GM12878 (cell line): ENCODE measurements around the gene GTF2A1. TPM values are rescaled to one million over a fixed set of nuclear protein-coding genes. Genes with fewer than 3 reads are reported as not detected.

ENCODE experiments used
- ATF7 ChIP-seq: fragments of 450-650 bp; IDR thresholded peaks from 2 replicates; pipeline ENCODE4 v1.6.1; 2016; ENCODE audit warnings: low read depth, mild to moderate bottlenecking
- CHD2 ChIP-seq: IDR thresholded peaks from 2 replicates; pipeline ENCODE4 v1.6.1; 2011; ENCODE audit warnings: low read depth, low read length, improper control_type of control experiment, borderline replicate concordance
- CHD4 ChIP-seq: fragments of 200-600 bp; sonication (generic); IDR thresholded peaks from 2 replicates; pipeline ENCODE4 v1.6.1; 2016; ENCODE audit warnings: mild to moderate bottlenecking
- CREM ChIP-seq: IDR thresholded peaks from 2 replicates; pipeline ENCODE4 v1.6.1; 2014; ENCODE audit warnings: antibody characterized with exemption, low read depth
- FOS ChIP-seq: IDR thresholded peaks from 3 replicates; pipeline ENCODE4 v1.6.1; 2011; ENCODE audit warnings: borderline replicate concordance; ENCODE audit not compliant: insufficient read length; ENCODE audit errors: extremely low read depth
- HDAC2 ChIP-seq: fragments of 200-600 bp; sonication (generic); IDR thresholded peaks from 2 replicates; pipeline ENCODE4 v1.6.1; 2017
- JUND ChIP-seq: IDR thresholded peaks from 2 replicates; pipeline ENCODE4 v1.6.1; 2012; ENCODE audit warnings: low read depth, mild to moderate bottlenecking, low read length, improper control_type of control experiment, moderate library complexity
- MTA2 ChIP-seq: fragments of 450-650 bp; IDR thresholded peaks from 2 replicates; pipeline ENCODE4 v1.6.1; 2016; ENCODE audit warnings: low read depth, mild to moderate bottlenecking, moderate library complexity
- NFYB ChIP-seq: IDR thresholded peaks from 2 replicates; pipeline ENCODE4 v1.6.1; 2011; ENCODE audit warnings: low read depth, mild to moderate bottlenecking, low read length, improper control_type of control experiment, moderate library complexity; ENCODE audit not compliant: insufficient read depth
- RELA ChIP-seq: fragments of 450-650 bp; IDR thresholded peaks from 2 replicates; pipeline ENCODE4 v1.8.0; 2014; ENCODE audit warnings: borderline replicate concordance; ENCODE audit not compliant: partially characterized antibody
- SMC3 ChIP-seq: IDR thresholded peaks from 2 replicates; pipeline ENCODE4 v1.6.1; 2011; ENCODE audit warnings: low read length, improper control_type of control experiment, borderline replicate concordance
- SREBF2 ChIP-seq: IDR thresholded peaks from 2 replicates; pipeline ENCODE4 v1.6.1; 2012; ENCODE audit warnings: mild to moderate bottlenecking, low read length
- SUPT20H ChIP-seq: IDR thresholded peaks from 2 replicates; pipeline ENCODE4 v1.6.1; 2011; ENCODE audit warnings: low read depth, mild to moderate bottlenecking, low read length, moderate library complexity, borderline replicate concordance; ENCODE audit not compliant: control insufficient read depth
- TCF3 ChIP-seq: IDR thresholded peaks from 2 replicates; pipeline ENCODE4 v1.6.1; 2012; ENCODE audit warnings: low read depth, mild to moderate bottlenecking, low read length, borderline replicate concordance; ENCODE audit not compliant: insufficient read depth
- WRNIP1 ChIP-seq: IDR thresholded peaks from 2 replicates; pipeline ENCODE4 v1.6.1; 2011; ENCODE audit warnings: low read depth, low read length, improper control_type of control experiment, borderline replicate concordance
- ZSCAN29 ChIP-seq: fragments of 450-650 bp; IDR thresholded peaks from 2 replicates; pipeline ENCODE4 v1.6.1; 2017; ENCODE audit warnings: mild to moderate bottlenecking, moderate library complexity
- ZZZ3 ChIP-seq: IDR thresholded peaks from 2 replicates; pipeline ENCODE4 v1.6.1; 2011; ENCODE audit warnings: low read depth; ENCODE audit not compliant: control insufficient read depth, insufficient read length
- polyA plus RNA-seq, 11 experiments: library from polyadenylated mRNA; depleted of rRNA in 4 of 11; unstranded in 6 of 11; stranded (reverse) in 5 of 11; fragments of >200 nt; fragmentation: Nextera tagmentation in 4 of 11; fragmentation: Illumina TruSeq in 1 of 11; extraction: Ambion mirVana in 4 of 11; extraction: Trizol in 1 of 11; gene quantifications; 1 replicate in 1 of 11; 2 replicates in 10 of 11; pipeline versions ENCODE4 v1.2.1 to v1.2.3, GENCODE V29; 2011 to 2016; ENCODE audit warnings: inconsistent platforms in 2 of 11, missing spikeins in 2 of 11, low read depth in 1 of 11
- total RNA-seq, 4 experiments: library from RNA; depleted of rRNA in 3 of 4; stranded (reverse); fragments of >200 nt in 3 of 4; fragmentation: Illumina TruSeq in 1 of 4; extraction: Trizol in 1 of 4; gene quantifications; 2 replicates each; pipeline versions ENCODE4 v1.2.1 to v1.2.3, GENCODE V29; 2013 to 2021
- TF ChIP-seq, protein P1 (sequence below): fragments of 150-350 bp; IDR thresholded peaks from 2 replicates; pipeline ENCODE4 v1.6.1; 2014; ENCODE audit warnings: mild to moderate bottlenecking, low read depth, low read length
- TF ChIP-seq, protein P2 (sequence below): fragments of 450-650 bp; IDR thresholded peaks from 2 replicates; pipeline ENCODE4 v1.6.1; 2014; ENCODE audit warnings: mild to moderate bottlenecking
- TF ChIP-seq, protein P3 (sequence below): IDR thresholded peaks from 2 replicates; pipeline ENCODE4 v1.6.1; 2011; ENCODE audit warnings: low read depth, low read length, improper control_type of control experiment, borderline replicate concordance
- TF ChIP-seq, protein P4 (sequence below): fragments of 450-650 bp; IDR thresholded peaks from 2 replicates; pipeline ENCODE4 v1.6.1; 2016; ENCODE audit warnings: mild to moderate bottlenecking

GTF2A1 gene
- total and polyA plus RNA-seq, 10 of the 15 experiments (the other 5 are each of a cell fraction or from before 2014, with no cell fraction given), result 2.5 to 28.7 (median 14.9) TPM

DNA sequence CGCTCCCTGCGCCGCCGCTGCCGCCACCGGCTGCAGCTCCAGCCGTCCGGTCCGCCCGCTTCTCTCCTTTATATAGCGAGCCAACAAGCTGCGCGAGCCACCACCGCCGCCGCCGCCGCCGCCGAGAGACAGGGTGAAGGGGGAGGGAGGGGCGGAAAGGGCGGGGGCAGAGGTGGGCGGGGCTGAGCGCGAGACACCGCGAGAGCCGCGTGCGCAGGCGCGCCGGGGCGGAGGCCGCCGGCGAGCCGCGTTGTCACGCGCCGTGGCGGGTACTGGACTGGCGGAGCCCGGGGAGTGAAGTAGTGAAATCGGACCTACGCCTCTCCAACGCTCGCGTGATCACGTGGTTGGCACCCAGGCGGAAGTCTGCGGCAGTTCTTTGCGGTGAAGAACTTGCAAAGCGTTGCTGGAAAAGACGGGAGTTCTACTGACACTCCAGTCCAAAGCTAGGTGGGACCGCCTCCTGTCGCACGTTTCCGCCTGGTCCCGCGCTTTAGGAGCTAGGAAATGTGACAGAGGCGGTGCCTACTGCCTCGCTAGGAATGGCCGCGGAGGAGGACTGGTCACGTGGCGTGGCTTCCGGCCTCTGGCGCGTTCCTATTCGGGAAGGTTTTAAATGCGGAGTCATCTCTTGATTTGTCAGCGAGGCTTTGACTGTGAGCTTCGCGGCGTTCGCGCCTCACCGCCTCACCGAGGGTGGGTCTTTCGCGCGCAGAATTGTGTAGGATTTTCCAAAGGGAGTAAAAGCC is at the start of gene GTF2A1 (continued):
- TF ChIP-seq JUND (no peak), CHD2 (peak; percentile 94), ATF7 (peak; percentile 32; the same call in 1 of the 2 replicates), SREBF2 (no peak), ZSCAN29 (no peak), FOS (no peak), MTA2 (peak; percentile 22; the same call in 1 of the 2 replicates), SUPT20H (no peak), RELA (peak; percentile 29), ZZZ3 (no peak), TCF3 (peak; percentile 97), CHD4 (no peak), CREM (peak; percentile 50), WRNIP1 (no peak), NFYB (peak; percentile 68; the same call in 1 of the 2 replicates), HDAC2 (no peak), SMC3 (no peak)
- TF ChIP-seq, protein P1, sequence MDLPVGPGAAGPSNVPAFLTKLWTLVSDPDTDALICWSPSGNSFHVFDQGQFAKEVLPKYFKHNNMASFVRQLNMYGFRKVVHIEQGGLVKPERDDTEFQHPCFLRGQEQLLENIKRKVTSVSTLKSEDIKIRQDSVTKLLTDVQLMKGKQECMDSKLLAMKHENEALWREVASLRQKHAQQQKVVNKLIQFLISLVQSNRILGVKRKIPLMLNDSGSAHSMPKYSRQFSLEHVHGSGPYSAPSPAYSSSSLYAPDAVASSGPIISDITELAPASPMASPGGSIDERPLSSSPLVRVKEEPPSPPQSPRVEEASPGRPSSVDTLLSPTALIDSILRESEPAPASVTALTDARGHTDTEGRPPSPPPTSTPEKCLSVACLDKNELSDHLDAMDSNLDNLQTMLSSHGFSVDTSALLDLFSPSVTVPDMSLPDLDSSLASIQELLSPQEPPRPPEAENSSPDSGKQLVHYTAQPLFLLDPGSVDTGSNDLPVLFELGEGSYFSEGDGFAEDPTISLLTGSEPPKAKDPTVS, result 0 out of 2 replicates have a peak, but pooled peaks have one; percentile 59
- TF ChIP-seq, protein P2, sequence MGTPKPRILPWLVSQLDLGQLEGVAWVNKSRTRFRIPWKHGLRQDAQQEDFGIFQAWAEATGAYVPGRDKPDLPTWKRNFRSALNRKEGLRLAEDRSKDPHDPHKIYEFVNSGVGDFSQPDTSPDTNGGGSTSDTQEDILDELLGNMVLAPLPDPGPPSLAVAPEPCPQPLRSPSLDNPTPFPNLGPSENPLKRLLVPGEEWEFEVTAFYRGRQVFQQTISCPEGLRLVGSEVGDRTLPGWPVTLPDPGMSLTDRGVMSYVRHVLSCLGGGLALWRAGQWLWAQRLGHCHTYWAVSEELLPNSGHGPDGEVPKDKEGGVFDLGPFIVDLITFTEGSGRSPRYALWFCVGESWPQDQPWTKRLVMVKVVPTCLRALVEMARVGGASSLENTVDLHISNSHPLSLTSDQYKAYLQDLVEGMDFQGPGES, result 0 out of 2 replicates have a peak, but pooled peaks have one; percentile 32
- TF ChIP-seq, protein P3, sequence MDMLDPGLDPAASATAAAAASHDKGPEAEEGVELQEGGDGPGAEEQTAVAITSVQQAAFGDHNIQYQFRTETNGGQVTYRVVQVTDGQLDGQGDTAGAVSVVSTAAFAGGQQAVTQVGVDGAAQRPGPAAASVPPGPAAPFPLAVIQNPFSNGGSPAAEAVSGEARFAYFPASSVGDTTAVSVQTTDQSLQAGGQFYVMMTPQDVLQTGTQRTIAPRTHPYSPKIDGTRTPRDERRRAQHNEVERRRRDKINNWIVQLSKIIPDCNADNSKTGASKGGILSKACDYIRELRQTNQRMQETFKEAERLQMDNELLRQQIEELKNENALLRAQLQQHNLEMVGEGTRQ, result peak; percentile 81
- TF ChIP-seq, protein P4, sequence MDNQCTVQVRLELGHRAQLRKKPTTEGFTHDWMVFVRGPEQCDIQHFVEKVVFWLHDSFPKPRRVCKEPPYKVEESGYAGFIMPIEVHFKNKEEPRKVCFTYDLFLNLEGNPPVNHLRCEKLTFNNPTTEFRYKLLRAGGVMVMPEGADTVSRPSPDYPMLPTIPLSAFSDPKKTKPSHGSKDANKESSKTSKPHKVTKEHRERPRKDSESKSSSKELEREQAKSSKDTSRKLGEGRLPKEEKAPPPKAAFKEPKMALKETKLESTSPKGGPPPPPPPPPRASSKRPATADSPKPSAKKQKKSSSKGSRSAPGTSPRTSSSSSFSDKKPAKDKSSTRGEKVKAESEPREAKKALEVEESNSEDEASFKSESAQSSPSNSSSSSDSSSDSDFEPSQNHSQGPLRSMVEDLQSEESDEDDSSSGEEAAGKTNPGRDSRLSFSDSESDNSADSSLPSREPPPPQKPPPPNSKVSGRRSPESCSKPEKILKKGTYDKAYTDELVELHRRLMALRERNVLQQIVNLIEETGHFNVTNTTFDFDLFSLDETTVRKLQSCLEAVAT, result no peak
